GM08714 (cell line): ENCODE measurements around the gene APOA1.

Experiments
- H3K4me3 ChIP-seq: fragments of 200-500 bp; sonication (Bioruptor generic); 2 replicates; pipeline ENCODE4 v1.5.1; 2014; ENCODE audit warnings: mild to moderate bottlenecking, low read length, inconsistent platforms
- ZNF274 ChIP-seq: IDR thresholded peaks from 2 replicates; pipeline ENCODE4 v1.6.1; 2012; ENCODE audit warnings: mild to moderate bottlenecking, low read depth, low read length

The APOA1 gene

DNA sequence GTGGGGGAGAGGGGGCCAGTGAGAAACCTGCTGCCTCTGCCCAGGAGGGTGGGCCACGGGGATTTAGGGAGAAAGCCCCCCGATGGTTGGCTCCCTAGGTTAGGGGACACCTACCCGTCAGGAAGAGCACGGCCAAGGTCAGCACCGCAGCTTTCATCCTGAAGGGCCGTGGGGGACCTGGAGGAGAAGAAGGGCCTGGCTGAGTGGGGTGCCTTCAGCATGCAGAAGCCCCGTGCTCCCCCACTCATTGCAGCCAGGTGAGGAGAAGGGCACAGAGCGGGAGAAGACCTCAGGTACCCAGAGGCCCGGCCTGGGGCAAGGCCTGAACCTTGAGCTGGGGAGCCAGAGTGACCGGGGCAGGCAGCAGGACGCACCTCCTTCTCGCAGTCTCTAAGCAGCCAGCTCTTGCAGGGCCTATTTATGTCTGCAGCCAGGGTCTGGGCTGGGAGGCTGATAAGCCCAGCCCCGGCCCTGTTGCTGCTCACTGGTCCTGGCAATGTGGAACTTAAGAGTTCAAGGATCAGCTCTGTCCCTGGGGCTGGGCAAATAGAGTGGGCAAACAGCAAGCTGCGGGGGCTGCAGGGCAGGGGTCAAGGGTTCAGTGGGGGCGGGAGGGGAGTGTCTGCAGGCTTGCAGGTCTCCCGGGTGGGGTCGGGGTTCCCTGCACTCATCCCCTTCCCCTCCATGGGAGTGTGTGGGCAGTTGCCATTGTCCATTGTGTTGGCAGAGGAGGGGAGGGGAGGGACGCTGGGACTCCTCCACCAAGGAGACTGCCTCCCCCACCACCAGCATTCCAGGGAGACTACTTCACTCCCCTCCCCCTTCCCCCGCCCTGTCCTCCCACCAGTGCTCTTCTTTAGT lies at the start of gene APOA1:
Gene APOA1, minus strand, starts transcription at position 392 of the 861 bp plus-strand sequence. Its CDS starts 235 bp downstream, at position 157.
- H3K4me3 ChIP-seq, result no peak within 1 kb of the TSS
- TF ChIP-seq ZNF274, result no peak

DNA sequence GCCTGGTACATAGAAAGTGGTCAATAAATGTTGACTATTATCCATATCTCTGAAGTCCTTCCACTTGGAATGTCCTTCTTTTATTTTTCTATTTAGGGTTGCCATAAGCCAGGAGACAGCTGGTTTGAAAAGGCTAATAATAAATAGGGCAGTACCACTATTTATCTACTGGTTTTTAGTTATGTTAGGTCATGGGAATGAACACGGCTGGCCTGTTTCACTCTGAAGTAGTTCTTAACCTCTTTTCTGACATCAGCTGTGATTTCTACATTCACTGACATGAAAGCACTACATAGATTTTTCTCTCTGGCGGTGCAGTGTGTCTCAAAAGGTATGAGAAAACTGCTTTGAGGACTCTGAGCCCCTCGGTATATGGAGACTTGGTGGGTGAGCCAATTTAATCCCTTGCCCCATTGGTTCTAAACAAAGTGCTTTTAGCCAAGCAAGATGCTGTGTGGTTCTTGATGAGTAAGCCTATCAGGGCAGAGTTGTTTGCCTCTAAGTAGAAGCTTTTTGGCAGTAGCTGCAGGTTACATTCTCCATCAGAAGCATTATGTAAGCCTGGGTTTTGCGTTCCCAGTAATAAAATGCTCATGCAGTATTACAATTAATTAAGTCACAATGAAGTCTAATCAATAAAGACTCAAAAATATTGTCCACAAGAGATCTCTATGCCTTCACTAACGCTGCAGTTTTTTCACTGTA lies 48.7 kb upstream of the APOA1 start:
- TF ChIP-seq ZNF274, result no peak
- H3K4me3 ChIP-seq, result no peak overlapping the region

DNA sequence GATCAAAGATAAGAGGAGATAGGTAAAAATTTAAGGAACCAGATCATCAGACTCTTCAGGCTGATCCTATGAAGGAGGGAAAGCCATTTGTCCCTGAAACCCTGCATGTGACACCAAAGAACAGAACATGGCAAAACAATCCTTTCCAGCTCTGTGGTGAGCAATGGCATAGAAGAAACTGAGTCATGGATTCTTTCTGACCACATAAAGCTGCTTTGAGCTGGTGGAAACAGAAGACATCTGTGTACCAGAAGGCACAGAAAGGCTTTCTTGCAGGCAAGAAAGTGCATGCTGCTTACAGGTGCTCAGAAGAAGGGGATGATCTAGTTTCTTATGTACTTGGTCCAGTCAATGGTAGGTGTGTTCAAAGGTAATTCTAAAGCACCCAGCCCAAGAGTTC lies 45.0 kb upstream of the APOA1 start:
- no peak overlapping the region for H3K4me3 ChIP-seq
- no peak for TF ChIP-seq ZNF274

DNA sequence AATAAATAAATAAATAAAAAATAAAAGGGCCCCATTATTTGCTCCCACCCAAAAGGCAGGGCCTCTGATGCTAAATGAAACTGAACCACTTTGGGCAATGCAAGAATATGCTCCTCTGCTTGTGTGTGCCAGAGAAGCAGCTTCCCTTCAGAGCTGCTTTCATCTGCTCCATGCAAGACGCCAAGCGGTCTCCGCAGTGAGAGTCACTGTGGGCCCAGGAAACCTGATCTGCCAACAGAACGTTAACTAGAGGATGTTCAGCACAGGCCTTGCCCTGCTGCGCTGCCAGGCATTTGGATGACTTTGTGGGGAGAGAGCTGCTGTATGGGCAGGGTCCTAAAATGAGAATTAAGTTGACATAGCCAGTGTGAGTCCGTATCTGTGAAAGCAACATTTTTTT lies 43.7 kb upstream of the APOA1 start:
- TF ChIP-seq ZNF274, result no peak
- no peak overlapping the region for H3K4me3 ChIP-seq

DNA sequence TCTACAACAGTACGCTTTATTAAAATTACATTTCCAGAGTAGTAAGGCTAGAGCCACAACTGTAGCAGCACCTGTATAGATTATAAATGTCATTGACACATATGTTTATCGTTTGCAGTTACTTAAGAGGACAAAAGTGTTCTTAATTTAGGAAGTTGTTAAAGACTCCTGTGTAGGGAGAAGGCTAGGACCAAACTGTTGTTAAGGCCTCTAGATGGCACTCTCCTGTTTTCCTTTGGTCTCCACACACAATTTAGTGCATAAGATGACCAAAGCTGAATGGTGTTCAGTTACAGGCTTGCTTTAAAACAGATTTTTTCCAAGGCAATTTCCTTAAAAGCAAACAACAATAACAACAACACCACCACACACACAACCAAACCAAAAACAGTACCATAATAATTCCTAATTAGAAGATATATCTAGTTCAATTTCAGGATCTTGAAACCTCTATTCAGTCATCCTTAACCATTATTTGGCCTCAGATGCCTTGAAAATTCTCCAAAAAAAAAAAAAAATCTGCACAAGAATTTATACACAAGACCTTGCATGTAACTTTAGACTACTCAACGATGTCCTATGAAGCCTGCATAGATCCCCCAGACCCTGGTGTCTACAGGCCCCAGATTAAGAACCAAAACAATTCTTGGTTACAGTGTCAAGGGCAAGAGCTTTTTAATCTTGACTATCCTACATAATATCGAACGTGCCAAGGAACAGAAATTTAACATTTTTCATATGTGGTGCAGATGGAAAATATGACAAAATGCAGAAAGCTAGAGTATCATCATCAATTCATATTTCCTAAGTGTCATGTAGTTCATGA lies 42.6 kb upstream of the APOA1 start:
- H3K4me3 ChIP-seq, result no peak overlapping the region
- no peak for TF ChIP-seq ZNF274

DNA sequence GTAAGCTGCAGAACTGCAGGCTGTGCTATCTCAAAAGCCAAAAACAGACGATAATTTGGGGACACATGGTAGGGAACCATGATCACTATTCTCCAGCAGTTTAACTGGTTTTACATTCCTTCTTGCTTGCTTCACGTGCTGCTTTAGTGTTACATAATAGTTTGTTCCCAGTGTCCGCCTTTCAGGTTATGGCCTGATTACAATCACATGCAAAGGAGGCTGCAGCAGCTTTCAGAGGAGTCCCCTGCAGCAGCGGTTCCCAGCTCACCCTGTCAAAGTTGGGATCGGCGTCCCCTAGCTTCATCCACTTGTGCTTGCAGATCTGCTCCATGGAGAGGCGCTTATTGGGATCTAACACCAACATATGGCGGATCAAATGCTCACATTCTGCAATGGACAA lies 39.2 kb upstream of the APOA1 start:
- TF ChIP-seq ZNF274, result no peak
- H3K4me3 ChIP-seq, result no peak overlapping the region

DNA sequence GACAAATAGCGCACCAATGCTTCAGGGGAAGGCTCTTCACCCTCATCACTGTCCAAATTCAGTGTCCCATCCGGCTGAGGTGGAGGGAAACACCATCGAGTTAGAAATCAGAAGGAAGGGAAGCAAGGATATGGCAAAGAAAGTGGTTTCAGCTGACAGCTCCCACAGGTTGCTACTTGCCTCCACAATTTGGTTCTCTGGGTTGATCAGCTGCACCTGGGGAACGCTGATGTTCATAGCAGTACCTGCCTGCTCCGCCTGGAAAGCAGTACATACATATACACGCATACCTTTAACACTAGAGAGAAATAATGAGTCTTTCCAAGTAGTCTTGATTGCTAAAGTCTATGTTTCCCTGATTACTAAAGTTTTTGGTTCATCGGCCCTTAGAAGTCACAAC lies 37.8 kb upstream of the APOA1 start:
- H3K4me3 ChIP-seq, result no peak overlapping the region
- TF ChIP-seq ZNF274, result no peak

DNA sequence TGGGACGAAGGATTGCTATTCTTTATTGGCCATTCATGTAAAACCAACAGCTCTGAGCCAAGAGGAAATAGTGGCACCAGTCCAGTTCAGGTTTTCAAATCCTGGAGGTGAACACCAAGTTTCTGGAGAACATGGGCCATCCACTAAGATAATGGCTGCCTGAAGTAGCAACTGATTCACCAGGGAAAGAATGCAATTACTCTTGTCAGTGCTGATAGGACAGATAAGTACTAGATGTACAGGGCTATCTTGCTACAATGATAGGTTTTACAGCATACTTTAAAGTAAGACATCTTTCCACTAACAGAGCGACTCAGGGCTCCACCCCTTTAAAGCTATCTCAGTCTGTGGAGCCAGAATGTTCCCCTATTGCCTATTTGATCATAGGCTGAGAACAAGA lies 36.8 kb upstream of the APOA1 start:
- no peak for TF ChIP-seq ZNF274
- H3K4me3 ChIP-seq, result no peak overlapping the region

DNA sequence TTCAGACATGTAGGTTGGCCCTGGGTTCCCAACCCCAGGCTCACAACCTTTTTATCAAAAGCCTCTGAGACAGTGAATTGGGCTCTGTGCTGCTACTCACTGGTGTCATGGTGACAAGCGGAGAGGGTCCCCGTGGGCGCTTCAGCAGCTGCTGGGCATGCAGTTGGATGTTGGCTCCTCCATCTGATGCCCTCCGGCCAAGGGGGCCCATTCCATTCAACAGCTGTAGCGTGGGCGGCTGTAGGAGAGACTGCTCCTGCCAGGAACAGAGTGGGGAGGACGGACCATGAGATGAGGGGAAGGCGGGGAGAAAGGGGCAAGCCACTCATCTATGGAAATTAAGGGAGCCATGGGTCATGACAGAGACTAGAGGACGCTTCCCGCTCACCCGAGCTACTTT lies 36.0 kb upstream of the APOA1 start:
- H3K4me3 ChIP-seq, result no peak overlapping the region
- TF ChIP-seq ZNF274, result no peak

DNA sequence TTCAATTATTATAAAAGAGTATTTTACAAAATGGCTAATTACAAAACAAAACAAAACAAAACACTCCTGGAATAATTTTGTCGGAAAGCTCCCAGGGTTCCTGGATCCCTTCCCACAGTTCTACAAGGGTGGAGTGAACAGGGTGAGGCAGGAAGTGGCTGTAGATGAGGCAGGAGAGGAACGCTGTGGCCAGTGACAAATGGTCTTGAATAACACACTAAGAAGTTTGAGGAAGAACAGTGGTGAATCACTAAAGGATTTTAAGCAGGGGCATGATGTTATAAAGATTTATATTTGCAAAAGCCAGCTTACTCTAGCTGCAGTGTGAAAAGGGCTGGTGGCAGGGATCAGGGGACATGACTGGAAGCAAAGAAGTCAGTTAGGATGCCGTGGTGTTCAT lies 33.8 kb upstream of the APOA1 start:
- H3K4me3 ChIP-seq, result no peak overlapping the region
- no peak for TF ChIP-seq ZNF274

DNA sequence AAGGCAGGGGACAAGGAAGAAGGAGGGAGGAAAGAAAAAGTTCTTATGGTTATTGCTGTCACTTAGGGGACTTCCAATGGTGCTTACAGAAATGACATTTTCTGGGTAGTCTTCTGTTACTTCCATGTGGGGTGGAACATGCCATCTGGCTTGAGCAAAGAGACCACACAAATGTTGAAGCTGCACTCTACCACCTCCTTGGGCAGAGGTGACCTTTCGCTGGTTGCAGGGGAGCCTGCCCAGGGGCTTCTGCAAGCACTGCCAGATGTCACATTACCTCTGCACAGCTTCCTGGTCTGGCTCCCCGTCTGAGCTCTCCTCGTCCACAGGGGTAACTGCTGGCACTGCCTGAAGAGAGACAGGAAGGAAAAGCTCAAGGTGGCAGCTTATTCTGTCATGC lies 32.6 kb upstream of the APOA1 start:
- no peak overlapping the region for H3K4me3 ChIP-seq
- TF ChIP-seq ZNF274, result no peak

DNA sequence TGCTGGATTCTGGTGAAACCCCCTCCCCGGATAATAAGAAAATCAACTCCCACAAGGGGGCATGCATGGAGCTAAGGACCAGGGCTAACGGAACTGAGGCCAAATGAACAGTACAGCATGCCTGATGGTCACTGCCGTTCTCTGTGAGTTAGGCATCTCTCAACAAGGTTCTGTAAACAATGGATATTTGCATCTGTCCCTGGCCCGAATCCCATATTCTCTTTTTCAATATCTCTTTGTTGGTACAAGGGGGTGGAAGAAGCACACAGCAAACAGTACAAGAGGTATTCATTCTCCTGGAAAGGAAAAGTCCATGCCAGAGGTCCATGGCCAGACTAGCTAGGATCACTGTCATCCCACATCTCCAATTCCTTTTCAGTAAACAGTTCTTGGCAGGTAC lies 32.2 kb upstream of the APOA1 start:
- no peak overlapping the region for H3K4me3 ChIP-seq
- TF ChIP-seq ZNF274, result no peak

DNA sequence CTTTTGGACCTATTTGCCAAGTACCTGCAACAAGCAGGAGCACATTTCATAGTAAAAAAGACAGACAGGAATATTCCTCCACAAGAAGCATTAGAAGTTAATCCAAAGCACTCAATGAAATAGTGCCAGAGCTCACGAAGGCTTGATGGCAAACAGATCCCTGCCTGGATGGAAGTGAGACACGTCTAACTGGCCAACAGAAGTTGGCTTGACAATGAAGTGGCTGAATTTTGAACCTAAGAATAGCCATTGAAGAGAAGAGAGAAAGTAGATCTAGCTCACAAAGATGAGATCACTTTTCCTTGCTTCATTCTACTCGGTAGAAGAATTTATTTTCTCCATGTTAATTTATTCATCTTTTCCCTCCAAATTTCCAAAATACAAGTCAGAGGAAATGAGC lies 30.6 kb upstream of the APOA1 start:
- TF ChIP-seq ZNF274, result no peak
- no peak overlapping the region for H3K4me3 ChIP-seq

DNA sequence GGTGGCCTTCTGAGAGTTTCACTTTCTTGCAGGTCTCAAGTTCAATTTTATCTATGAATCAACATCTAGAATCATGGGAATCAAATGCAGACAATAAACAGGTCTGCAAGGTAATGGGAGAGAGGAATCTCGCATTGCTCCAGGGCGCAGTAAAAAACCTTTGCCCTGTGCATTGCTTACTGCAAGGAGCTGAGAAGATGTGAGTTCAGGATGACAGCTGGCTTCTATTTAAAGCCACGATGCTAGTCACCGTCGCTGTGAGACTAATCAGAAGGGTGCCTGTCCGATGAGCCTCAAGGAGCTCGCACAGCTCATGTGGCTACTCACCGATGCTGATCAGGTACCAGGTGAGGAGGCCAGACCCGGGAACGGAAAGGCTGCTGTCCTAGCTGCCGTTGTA lies 30.2 kb upstream of the APOA1 start:
- no peak for TF ChIP-seq ZNF274
- H3K4me3 ChIP-seq, result no peak overlapping the region

DNA sequence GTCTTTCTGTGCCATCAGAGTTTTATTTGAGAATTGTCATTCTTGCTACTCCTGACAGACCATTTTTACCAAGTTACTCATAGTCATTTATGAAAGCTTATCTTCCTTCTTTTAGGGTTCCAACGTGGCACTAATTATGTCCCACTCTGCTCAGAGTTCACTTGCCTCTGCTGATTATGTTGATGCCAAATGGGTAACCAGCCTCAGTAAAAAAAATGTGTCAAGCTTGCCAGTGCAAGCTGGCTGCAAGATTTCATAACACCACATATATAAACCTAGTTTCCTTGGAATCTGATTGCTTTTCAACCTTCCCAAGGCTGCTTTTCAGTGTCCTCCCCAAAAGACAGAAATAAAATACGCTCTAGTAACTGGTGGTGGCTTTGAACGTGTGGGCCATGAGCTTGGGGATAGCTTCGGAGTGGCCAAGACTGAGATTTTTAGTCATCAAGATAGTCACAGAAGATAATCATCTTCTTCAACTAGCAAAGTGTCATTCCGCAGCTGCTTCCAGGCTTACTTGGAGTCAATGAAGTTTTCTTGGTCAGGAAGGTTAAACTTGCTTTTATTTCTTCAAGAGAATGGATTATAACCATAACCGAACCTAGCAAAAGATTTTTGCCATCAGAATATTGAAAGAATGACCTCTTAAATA lies 29.5 kb upstream of the APOA1 start:
- TF ChIP-seq ZNF274, result no peak
- H3K4me3 ChIP-seq, result no peak overlapping the region
